GM21515 (cell line): ENCODE results near the gene TMEM164.

Experiments used
- ATAC-seq: cut with Tn5 transposase; IDR thresholded peaks from one replicate; pipeline ENCODE4 v1.9.1; 2021; ENCODE audit not compliant: unreplicated experiment

TMEM164 gene

GRCh38 chrX:110003167-110004156, 548 bp downstream of the TMEM164 start:
- no peak for ATAC-seq

GRCh38 chrX:110004215-110004614, 1.3 kb downstream of the TMEM164 start:
- ATAC-seq: no peak

GRCh38 chrX:110004731-110005369, 1.9 kb downstream of the TMEM164 start:
- ATAC-seq: no peak

- no peak for ATAC-seq
These were observed 3.2 kb downstream of the TMEM164 start for GRCh38 chrX:110006161-110006560.

- ATAC-seq: no peak
These were observed 4.0 kb downstream of the TMEM164 start for GRCh38 chrX:110006821-110007375.

- ATAC-seq: no peak
These were observed 5.2 kb downstream of the TMEM164 start for GRCh38 chrX:110008011-110008635.

- no peak for ATAC-seq
These were observed 10.0 kb downstream of the TMEM164 start for GRCh38 chrX:110012818-110013485.

- no peak for ATAC-seq
These were observed 11.1 kb downstream of the TMEM164 start for GRCh38 chrX:110013968-110014367.

GRCh38 chrX:110015032-110015431, 12.1 kb downstream of the TMEM164 start:
- ATAC-seq: no peak

GRCh38 chrX:110015915-110016314, 13.0 kb downstream of the TMEM164 start:
- no peak for ATAC-seq

GRCh38 chrX:110020536-110020935, 17.6 kb downstream of the TMEM164 start:
- no peak for ATAC-seq

GRCh38 chrX:110021258-110022022, 18.5 kb downstream of the TMEM164 start:
- ATAC-seq: no peak

- no peak for ATAC-seq
These were observed 19.9 kb downstream of the TMEM164 start for GRCh38 chrX:110022599-110023448.

- no peak for ATAC-seq
These were observed 22.5 kb downstream of the TMEM164 start for GRCh38 chrX:110025395-110025794.

- no peak for ATAC-seq
These were observed 23.4 kb downstream of the TMEM164 start for GRCh38 chrX:110026099-110026844.

GRCh38 chrX:110032534-110033147, 29.7 kb downstream of the TMEM164 start:
- ATAC-seq: no peak

- ATAC-seq: no peak
These were observed 31.1 kb downstream of the TMEM164 start for GRCh38 chrX:110034036-110034435.
